SK-N-SH treated with all-trans-retinoic acid at 6 μM for 48 hours (cell line): ENCODE measurements around the gene RHEBL1.

Source experiments
- CREB5 ChIP-seq: fragments of 250-450 bp; sonication (Bioruptor Pico); IDR thresholded peaks from 2 replicates; pipeline ENCODE4 v1.5.1; 2020; ENCODE audit warnings: low read depth, mild to moderate bottlenecking, moderate library complexity
- CSRNP3 ChIP-seq: fragments of 250-450 bp; sonication (Bioruptor Pico); IDR thresholded peaks from 2 replicates; pipeline ENCODE4 v1.5.1; 2021; ENCODE audit warnings: mild to moderate bottlenecking, moderate library complexity
- ISL1 ChIP-seq: fragments of 250-450 bp; sonication (Bioruptor Pico); IDR thresholded peaks from 2 replicates; pipeline ENCODE4 v2.1.2; 2022; ENCODE audit warnings: mild to moderate bottlenecking, moderate library complexity
- PPARA ChIP-seq: fragments of 250-450 bp; sonication (Bioruptor Pico); IDR thresholded peaks from 2 replicates; pipeline ENCODE4 v1.5.0; 2020; ENCODE audit warnings: mild to moderate bottlenecking, borderline replicate concordance
- SNAI2 ChIP-seq: fragments of 250-450 bp; sonication (Bioruptor Pico); IDR thresholded peaks from 2 replicates; pipeline ENCODE4 v1.5.0; 2020; ENCODE audit warnings: mild to moderate bottlenecking, moderate library complexity
- ZNF565 ChIP-seq: fragments of 450-650 bp; formaldehyde crosslinking; conservative IDR thresholded peaks from 2 replicates; pipeline ENCODE4 v1.5.0; 2020; ENCODE audit warnings: low read depth, mild to moderate bottlenecking, moderate library complexity

- no peak for TF ChIP-seq PPARA (CRISPR knock-in tag)
- TF ChIP-seq ISL1 = no peak
- no peak for TF ChIP-seq CSRNP3 (CRISPR knock-in tag)
- no peak for TF ChIP-seq ZNF565 (CRISPR knock-in tag)
- no peak for TF ChIP-seq SNAI2 (CRISPR knock-in tag)
- TF ChIP-seq CREB5 (CRISPR knock-in tag) = no peak
Measured at GRCh38 chr12:49050507-49051372, 19.0 kb downstream of the RHEBL1 start.
